Esophagus squamous epithelium (tissue), 4 donors: Measurements from ENCODE around the gene ACOX2.

Experiments
- POLR2A ChIP-seq, 4 donors: fragments of 450-650 bp; IDR thresholded peaks; one replicate each; pipeline ENCODE4 v1.6.1; 2017; ENCODE audit warnings: antibody characterized with exemption in 4 of 4, mild to moderate bottlenecking in 4 of 4, moderate library complexity in 3 of 4
- TF ChIP-seq, protein P1 (sequence below), 6 experiments: fragments of 450-650 bp in 4 of 6; fragments of 200-600 bp in 2 of 6; sonication (generic) in 2 of 6; IDR thresholded peaks; one replicate each; pipeline ENCODE4 v1.5.1; 2016 to 2019; ENCODE audit warnings: antibody characterized with exemption in 6 of 6, mild to moderate bottlenecking in 4 of 6, moderate library complexity in 4 of 6

DNA sequence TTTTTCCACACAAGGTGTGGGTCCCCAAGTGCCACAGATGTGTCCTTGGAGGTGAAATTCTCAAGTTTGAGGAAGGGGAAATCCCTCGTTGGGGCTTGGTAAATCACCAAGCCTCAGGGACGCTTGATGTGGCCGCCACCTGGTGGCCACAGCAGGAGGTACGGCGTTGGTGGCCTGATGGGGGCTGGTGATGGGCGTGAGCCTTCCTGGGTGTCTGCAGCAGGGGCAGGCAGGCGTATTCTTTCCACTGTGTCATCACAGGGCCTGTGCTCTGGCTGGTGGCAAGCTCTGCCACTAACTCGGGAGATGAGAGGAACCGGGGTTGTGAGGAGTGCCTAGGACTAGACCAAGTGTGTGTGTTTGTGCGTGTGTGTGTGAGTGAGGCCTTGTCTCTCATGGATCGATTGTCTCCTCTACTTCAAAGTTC lies 4.2 kb downstream of the ACOX2 start:
- TF ChIP-seq, protein P1, sequence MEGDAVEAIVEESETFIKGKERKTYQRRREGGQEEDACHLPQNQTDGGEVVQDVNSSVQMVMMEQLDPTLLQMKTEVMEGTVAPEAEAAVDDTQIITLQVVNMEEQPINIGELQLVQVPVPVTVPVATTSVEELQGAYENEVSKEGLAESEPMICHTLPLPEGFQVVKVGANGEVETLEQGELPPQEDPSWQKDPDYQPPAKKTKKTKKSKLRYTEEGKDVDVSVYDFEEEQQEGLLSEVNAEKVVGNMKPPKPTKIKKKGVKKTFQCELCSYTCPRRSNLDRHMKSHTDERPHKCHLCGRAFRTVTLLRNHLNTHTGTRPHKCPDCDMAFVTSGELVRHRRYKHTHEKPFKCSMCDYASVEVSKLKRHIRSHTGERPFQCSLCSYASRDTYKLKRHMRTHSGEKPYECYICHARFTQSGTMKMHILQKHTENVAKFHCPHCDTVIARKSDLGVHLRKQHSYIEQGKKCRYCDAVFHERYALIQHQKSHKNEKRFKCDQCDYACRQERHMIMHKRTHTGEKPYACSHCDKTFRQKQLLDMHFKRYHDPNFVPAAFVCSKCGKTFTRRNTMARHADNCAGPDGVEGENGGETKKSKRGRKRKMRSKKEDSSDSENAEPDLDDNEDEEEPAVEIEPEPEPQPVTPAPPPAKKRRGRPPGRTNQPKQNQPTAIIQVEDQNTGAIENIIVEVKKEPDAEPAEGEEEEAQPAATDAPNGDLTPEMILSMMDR (IDR thresholded peaks at IDR 0.05): peak; percentile 83 to 97 (median 94)
- TF ChIP-seq POLR2A (IDR thresholded peaks at IDR 0.05): no peak
